ENCODE measurements around the gene MAK.
"Not testable (repeated sequence)": the region's sequence is repeated elsewhere in the genome, so short reads cannot be mapped to it uniquely, and the experiment has no call there.

The MAK gene

GRCh38 chr6:10837995-10838793, at the start of gene MAK:
Gene MAK (minus strand): TSS chr6:10838539. CDS start chr6:10830648, 7,891 bp downstream.
- peak; percentile 64 to 71 for DNase-seq (ENCODE audit: low read depth in 2 of 2)

GRCh38 chr6:10886691-10887502, 48.6 kb upstream of the MAK start, which contains the start of gene SYCP2L:
Gene SYCP2L (plus strand): TSS chr6:10887052. CDS start chr6:10887127, 75 bp downstream.
- DNase-seq (ENCODE audit: low read depth in 2 of 2) = no peak

GRCh38 chr6:10886365-10886690, 48.0 kb upstream of the MAK start:
- DNase-seq (ENCODE audit: low read depth in 2 of 2) = not testable (repeated sequence)

GRCh38 chr6:10884245-10884972, 46.1 kb upstream of the MAK start:
- no peak for DNase-seq (ENCODE audit: low read depth in 2 of 2)

- DNase-seq (ENCODE audit: low read depth in 2 of 2) = no peak
These were observed 45.2 kb upstream of the MAK start for GRCh38 chr6:10883312-10884244.

- no peak for DNase-seq (ENCODE audit: low read depth in 2 of 2)
These were observed 44.4 kb upstream of the MAK start for GRCh38 chr6:10882657-10883171.

- DNase-seq (ENCODE audit: low read depth in 2 of 2) = not testable (repeated sequence)
These were observed 43.9 kb upstream of the MAK start for GRCh38 chr6:10882253-10882630.

- DNase-seq (ENCODE audit: low read depth in 2 of 2) = no peak
These were observed 42.0 kb upstream of the MAK start for GRCh38 chr6:10880366-10880765.

GRCh38 chr6:10877871-10878270, 39.5 kb upstream of the MAK start:
- no peak for DNase-seq (ENCODE audit: low read depth in 2 of 2)

- DNase-seq (ENCODE audit: low read depth in 2 of 2) = no peak
These were observed 38.7 kb upstream of the MAK start for GRCh38 chr6:10877012-10877411.

- DNase-seq (ENCODE audit: low read depth in 2 of 2) = no peak
These were observed 36.7 kb upstream of the MAK start for GRCh38 chr6:10875026-10875425.

GRCh38 chr6:10874207-10874606, 35.9 kb upstream of the MAK start:
- DNase-seq (ENCODE audit: low read depth in 2 of 2) = no peak

GRCh38 chr6:10873374-10873773, 35.0 kb upstream of the MAK start:
- DNase-seq (ENCODE audit: low read depth in 2 of 2) = no peak

- no peak for DNase-seq (ENCODE audit: low read depth in 2 of 2)
These were observed 29.6 kb upstream of the MAK start for GRCh38 chr6:10867952-10868351.

GRCh38 chr6:10866709-10867108, 28.4 kb upstream of the MAK start:
- not testable (repeated sequence) for DNase-seq (ENCODE audit: low read depth in 2 of 2)

- not testable (repeated sequence) for DNase-seq (ENCODE audit: low read depth in 2 of 2)
These were observed 24.7 kb upstream of the MAK start for GRCh38 chr6:10863031-10863430.

GRCh38 chr6:10862361-10862760, 24.0 kb upstream of the MAK start:
- no peak for DNase-seq (ENCODE audit: low read depth in 2 of 2)

- no peak for DNase-seq (ENCODE audit: low read depth in 2 of 2)
These were observed 22.7 kb upstream of the MAK start for GRCh38 chr6:10861086-10861485.

- DNase-seq (ENCODE audit: low read depth in 2 of 2) = no peak
These were observed 18.9 kb upstream of the MAK start for GRCh38 chr6:10857259-10857658.

GRCh38 chr6:10854922-10855632, 16.7 kb upstream of the MAK start:
- DNase-seq (ENCODE audit: low read depth in 2 of 2) = no peak

All from stimulated activated CD8-positive, alpha-beta memory T cell treated with anti-CD3 and anti-CD28 coated beads, Interleukin-2, amount 100 ng/mL, for 1 hour (primary cell).